Activated T-helper 1 cell treated with anti-CD3 and anti-CD28 coated beads, Interleukin-12 subunit alpha, Interleukin-12 subunit beta, Interleukin-2, Interleukin-4 antibody, amounts not matched to agents 30 ng/mL and 10 ng/mL and 1 ng/mL, durations not matched to agents 14 hours and 24 hours and 36 hours (primary cell): ENCODE data around the gene GPR137C. TPM values are rescaled to one million over a fixed set of nuclear protein-coding genes. Genes with fewer than 3 reads are reported as not detected.
A peak's percentile ranks its signal among the peaks of the same experiment; 100 is the strongest.
"Not testable (repeated sequence)": the region's sequence is repeated elsewhere in the genome, so short reads cannot be mapped to it uniquely, and the experiment has no call there.

Experiments
- DNase-seq: peaks from one replicate; pipeline ENCODE4 v3.0.0; 2021; ENCODE audit warnings: low spot score
- H3K27ac Mint-ChIP-seq: one replicate; pipeline ENCODE4 v1.8.0; 2021; ENCODE audit warnings: mild to moderate bottlenecking, mixed read lengths
- H3K27me3 Mint-ChIP-seq: one replicate; pipeline ENCODE4 v1.8.0; 2022; ENCODE audit warnings: mild to moderate bottlenecking, moderate library complexity, mixed read lengths; ENCODE audit not compliant: insufficient read depth
- H3K36me3 Mint-ChIP-seq: one replicate; pipeline ENCODE4 v1.8.0; 2021; ENCODE audit warnings: low read depth, mixed read lengths
- H3K4me1 Mint-ChIP-seq: one replicate; pipeline ENCODE4 v1.8.0; 2021; ENCODE audit warnings: low read depth, mixed read lengths
- H3K4me3 Mint-ChIP-seq: one replicate; pipeline ENCODE4 v1.8.0; 2021; ENCODE audit warnings: mild to moderate bottlenecking, moderate library complexity, mixed read lengths
- H3K9me3 Mint-ChIP-seq: one replicate; pipeline ENCODE4 v1.8.0; 2021; ENCODE audit warnings: mixed read lengths
- intact Hi-C: fragments of 100-400 bp; cut with micrococcal nuclease; formaldehyde crosslinking; loops from one replicate; pipeline ENCODE4 v1.15.1; 2024
- total RNA-seq: library from RNA; stranded (reverse); gene quantifications from 2 replicates; pipeline ENCODE4 v1.2.3, GENCODE V29; 2022

Gene GPR137C
- total RNA-seq, 1 donor from 2014 or later = 0.34 TPM

DNA sequence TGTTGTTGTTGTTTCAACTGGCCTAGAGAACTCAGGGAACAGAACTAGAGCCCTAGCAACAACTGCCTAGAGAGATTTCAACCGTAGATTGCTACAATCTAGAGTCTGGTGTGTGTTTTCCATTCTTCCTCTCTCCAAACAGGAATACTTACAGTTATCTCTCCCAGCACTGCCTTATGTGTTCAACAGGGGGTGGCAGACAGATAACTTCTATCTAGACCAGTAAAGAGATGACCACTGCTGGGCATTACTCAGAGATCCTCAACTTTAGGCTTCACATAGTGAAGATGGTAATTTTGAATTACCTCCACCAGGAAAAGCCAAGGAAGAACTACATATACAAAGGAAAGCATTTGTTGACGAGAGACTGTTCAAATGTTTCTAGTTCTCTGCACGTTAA, 5.1 kb upstream of the GPR137C start:
- DNase-seq = no peak
- Mint-ChIP-seq H3K36me3 (peaks cover 18% of the 10 kb centered on the region), H3K27me3 (no peaks in the 10 kb centered on the region), H3K4me1 (peaks cover 33% of the 10 kb centered on the region), H3K9me3 (no peaks in the 10 kb centered on the region), H3K4me3 (no peak overlapping the region), H3K27ac (no peak overlapping the region)
- intact Hi-C loops = no loop called here

GRCh38 chr14:52550661-52551060, 2.0 kb upstream of the GPR137C start:
- peak overlapping the region; percentile 88 for H3K4me3 Mint-ChIP-seq
- peaks cover 40% of the 10 kb centered on the region for H3K4me1 Mint-ChIP-seq
- H3K36me3 Mint-ChIP-seq = peaks cover 11% of the 10 kb centered on the region
- H3K9me3 Mint-ChIP-seq = no peaks in the 10 kb centered on the region
- DNase-seq = no peak
- H3K27me3 Mint-ChIP-seq = peaks cover 10% of the 10 kb centered on the region
- H3K27ac Mint-ChIP-seq = no peak overlapping the region
- intact Hi-C loops = loop anchor here (1.0 to 5.0 kb wide), 5 partner anchors 92 to 1453 kb away; partner anchors contain the start of genes RTRAF and TRIM9

DNA sequence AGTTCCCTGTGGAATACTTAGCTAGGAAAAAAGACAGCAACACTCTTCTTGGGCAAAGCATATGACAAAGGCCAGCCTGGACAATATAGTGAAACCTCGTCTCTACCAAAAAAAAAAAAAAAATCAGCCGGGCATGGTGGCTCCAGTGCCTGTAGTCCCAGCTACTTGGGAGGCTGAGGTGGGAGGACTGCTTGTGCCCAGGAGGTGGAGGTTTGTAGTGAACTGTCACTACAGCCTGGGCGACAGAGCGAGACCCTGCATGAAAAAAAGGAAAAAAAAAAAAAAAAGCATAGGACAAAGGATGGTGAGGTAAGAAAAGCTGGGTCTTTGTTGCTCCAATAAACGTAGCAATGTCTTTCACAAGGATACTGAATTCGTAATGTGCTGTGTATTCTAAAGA, 1.4 kb upstream of the GPR137C start:
- Mint-ChIP-seq H3K27ac (peak overlapping the region; percentile 87), H3K4me1 (peaks cover 40% of the 10 kb centered on the region), H3K36me3 (peaks cover 11% of the 10 kb centered on the region), H3K4me3 (peak overlapping the region; percentile 88), H3K27me3 (peaks cover 15% of the 10 kb centered on the region), H3K9me3 (no peaks in the 10 kb centered on the region)
- DNase-seq = no peak
- intact Hi-C loops = loop anchor here (1.0 to 5.0 kb wide), 5 partner anchors 91 to 1454 kb away; partner anchors contain the start of genes RTRAF and TRIM9

DNA sequence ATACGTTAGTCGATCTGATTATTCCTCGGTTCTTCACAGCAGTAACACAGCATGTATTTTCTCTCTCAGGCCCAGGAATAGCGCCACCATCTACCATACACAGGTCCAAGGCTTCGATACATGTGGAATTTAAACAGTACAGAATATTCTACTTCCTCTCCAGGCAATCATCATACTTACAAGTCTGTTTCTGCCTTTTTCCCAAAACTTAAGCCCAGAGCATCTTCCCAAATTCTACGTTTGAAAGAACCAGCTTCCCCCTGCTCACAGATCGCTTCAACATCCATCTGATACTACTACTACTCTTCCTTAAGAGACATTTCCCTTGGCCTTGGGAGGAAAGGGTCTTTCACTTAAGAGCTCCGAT, 957 bp upstream of the GPR137C start:
- Mint-ChIP-seq H3K27me3 (peaks cover 20% of the 10 kb centered on the region), H3K4me1 (peaks cover 40% of the 10 kb centered on the region), H3K27ac (peak overlapping the region; percentile 87), H3K4me3 (peak overlapping the region; percentile 88), H3K9me3 (no peaks in the 10 kb centered on the region), H3K36me3 (peaks cover 10% of the 10 kb centered on the region)
- no peak for DNase-seq
- intact Hi-C loops = loop anchor here (1.0 to 5.0 kb wide), 18 partner anchors 21 to 1454 kb away; partner anchors contain the start of genes DDHD1, ERO1A, FERMT2 and GNG2

- H3K27ac Mint-ChIP-seq = peak overlapping the region; percentile 25
- H3K9me3 Mint-ChIP-seq = no peaks in the 10 kb centered on the region
- peak overlapping the region; percentile 92 for H3K4me3 Mint-ChIP-seq
- peak; percentile 41 for DNase-seq
- H3K27me3 Mint-ChIP-seq = peaks cover 31% of the 10 kb centered on the region
- H3K4me1 Mint-ChIP-seq = peaks cover 32% of the 10 kb centered on the region
- no peaks in the 10 kb centered on the region for H3K36me3 Mint-ChIP-seq
- intact Hi-C loops = loop anchor here (2.0 to 5.0 kb wide), 12 partner anchors 22 to 1456 kb away; partner anchors contain the start of genes ERO1A, FERMT2, GNG2 and TMX1
Observed at GRCh38 chr14:52553002-52553670, 500 bp downstream of the GPR137C start.

- Mint-ChIP-seq H3K27ac (peak overlapping the region; percentile 63), H3K4me3 (peak overlapping the region; percentile 92), H3K27me3 (peaks cover 31% of the 10 kb centered on the region), H3K4me1 (peaks cover 32% of the 10 kb centered on the region), H3K36me3 (no peaks in the 10 kb centered on the region), H3K9me3 (no peaks in the 10 kb centered on the region)
- intact Hi-C loops = loop anchor here (2.0 to 5.0 kb wide), 12 partner anchors 23 to 1457 kb away; partner anchors contain the start of genes ERO1A, FERMT2, GNG2 and TMX1
- peak; percentile 55 for DNase-seq
Observed at GRCh38 chr14:52553671-52554575, 1.3 kb downstream of the GPR137C start.

GRCh38 chr14:52558688-52559087, 6.1 kb downstream of the GPR137C start:
- Mint-ChIP-seq H3K36me3 (no peaks in the 10 kb centered on the region), H3K27me3 (peaks cover 51% of the 10 kb centered on the region), H3K9me3 (no peaks in the 10 kb centered on the region), H3K27ac (no peak overlapping the region), H3K4me1 (peaks cover 4% of the 10 kb centered on the region), H3K4me3 (no peak overlapping the region)
- DNase-seq = no peak
- intact Hi-C loops = no loop called here

GRCh38 chr14:52563120-52563519, 10.5 kb downstream of the GPR137C start:
- H3K27ac Mint-ChIP-seq = no peak overlapping the region
- no peaks in the 10 kb centered on the region for H3K9me3 Mint-ChIP-seq
- DNase-seq = no peak
- intact Hi-C loops = no loop called here
- H3K4me3 Mint-ChIP-seq = no peak overlapping the region
- peaks cover 36% of the 10 kb centered on the region for H3K27me3 Mint-ChIP-seq
- H3K4me1 Mint-ChIP-seq = no peaks in the 10 kb centered on the region
- no peaks in the 10 kb centered on the region for H3K36me3 Mint-ChIP-seq

DNA sequence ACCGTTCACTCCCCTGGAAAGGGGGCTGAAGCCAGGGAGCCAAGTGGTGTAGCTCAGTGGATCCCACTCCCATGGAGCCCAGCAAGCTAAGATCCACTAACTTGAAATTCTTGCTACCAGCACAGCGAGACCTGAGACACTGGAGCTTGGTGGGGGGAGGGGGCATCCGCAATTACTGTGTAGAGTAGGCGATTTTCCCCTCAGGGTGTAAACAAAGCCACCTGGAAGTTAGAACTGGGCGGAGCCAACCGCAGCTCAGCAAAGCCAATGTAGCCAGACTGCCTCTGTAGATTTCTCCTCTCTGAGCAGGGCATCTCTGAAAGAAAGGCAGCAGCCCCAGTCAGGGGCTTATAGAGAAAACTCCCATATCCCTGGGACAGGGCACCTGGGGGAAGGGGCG, 15.8 kb downstream of the GPR137C start:
- DNase-seq, H3K27ac Mint-ChIP-seq, intact Hi-C loops, H3K4me1 Mint-ChIP-seq, H3K4me3 Mint-ChIP-seq, H3K36me3 Mint-ChIP-seq: not testable (repeated sequence)
- H3K9me3 Mint-ChIP-seq = peaks cover 36% of the 10 kb centered on the region
- peaks cover 37% of the 10 kb centered on the region for H3K27me3 Mint-ChIP-seq

- Mint-ChIP-seq H3K36me3 (peaks cover 3% of the 10 kb centered on the region), H3K27me3 (peaks cover 13% of the 10 kb centered on the region), H3K4me1 (no peaks in the 10 kb centered on the region), H3K4me3 (no peak overlapping the region), H3K27ac (no peak overlapping the region), H3K9me3 (peaks cover 24% of the 10 kb centered on the region)
- intact Hi-C loops = no loop called here
- DNase-seq = no peak
Observed at GRCh38 chr14:52575858-52576257, 23.2 kb downstream of the GPR137C start.

- H3K27me3 Mint-ChIP-seq = peaks cover 10% of the 10 kb centered on the region
- intact Hi-C loops = no loop called here
Observed at GRCh38 chr14:52583544-52583943, 30.9 kb downstream of the GPR137C start.

DNA sequence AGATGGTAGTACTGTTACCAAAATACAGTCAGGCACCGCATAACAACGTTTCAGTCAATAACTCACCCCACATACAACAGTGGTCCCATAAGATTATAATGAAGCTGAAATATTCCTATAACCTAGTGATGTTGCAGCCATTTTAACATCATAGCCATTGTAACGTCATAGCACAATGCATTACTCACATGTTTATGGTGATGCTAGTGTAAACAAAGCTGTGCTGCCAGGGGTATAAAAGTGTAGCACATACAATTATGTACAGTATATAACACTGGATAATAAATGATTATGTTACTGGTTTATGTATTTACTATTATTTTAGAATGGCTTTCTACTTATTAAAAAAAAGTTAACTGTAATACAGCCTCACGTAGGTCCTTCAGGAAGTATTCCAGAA, 37.0 kb downstream of the GPR137C start:
- no peak for DNase-seq
- Mint-ChIP-seq H3K9me3 (peaks cover 7% of the 10 kb centered on the region), H3K4me1 (no peaks in the 10 kb centered on the region), H3K36me3 (no peaks in the 10 kb centered on the region), H3K4me3 (no peak overlapping the region), H3K27me3 (peaks cover 18% of the 10 kb centered on the region), H3K27ac (no peak overlapping the region)
- intact Hi-C loops = no loop called here

More at GRCh38 chr14:52583544-52583943, 30.9 kb downstream of the GPR137C start:
- H3K4me3 Mint-ChIP-seq = no peak overlapping the region
- no peaks in the 10 kb centered on the region for H3K9me3 Mint-ChIP-seq
- no peak overlapping the region for H3K27ac Mint-ChIP-seq
- no peaks in the 10 kb centered on the region for H3K4me1 Mint-ChIP-seq
- DNase-seq = no peak
- no peaks in the 10 kb centered on the region for H3K36me3 Mint-ChIP-seq

DNA sequence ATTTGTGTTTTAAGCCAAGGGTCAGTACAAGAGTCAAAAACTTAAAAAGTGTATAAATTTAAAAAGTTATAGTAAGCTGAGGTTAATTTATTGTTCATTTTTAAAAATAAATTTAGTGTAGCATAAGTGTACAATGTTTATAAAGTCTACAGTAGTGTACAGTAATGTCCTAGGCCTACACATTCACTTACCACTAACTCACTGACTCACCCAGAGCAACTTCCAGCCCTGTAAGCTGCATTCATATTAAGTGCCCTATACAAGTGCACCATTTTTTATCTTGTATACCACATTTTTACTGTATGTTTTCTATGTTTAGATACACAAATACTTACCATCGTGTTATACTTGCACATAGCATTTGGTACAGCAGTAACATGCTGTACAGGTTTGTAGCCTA, 37.7 kb downstream of the GPR137C start:
- Mint-ChIP-seq H3K9me3 (peaks cover 7% of the 10 kb centered on the region), H3K27me3 (peaks cover 11% of the 10 kb centered on the region), H3K36me3 (no peaks in the 10 kb centered on the region), H3K27ac (no peak overlapping the region), H3K4me3 (no peak overlapping the region), H3K4me1 (no peaks in the 10 kb centered on the region)
- DNase-seq = no peak
- intact Hi-C loops = no loop called here
